HepG2 (cell line): ENCODE data around the gene THUMPD2. TPM values are rescaled to one million over a fixed set of nuclear protein-coding genes. Genes with fewer than 3 reads are reported as not detected.

Experiments used
- ATAC-seq: fragments of 200-7000 bp; cut with Tn5 transposase; 3 replicates; pipeline ENCODE4 v1.9.1; 2020; ENCODE audit warnings: mild to moderate bottlenecking, moderate library complexity
- BruUV-seq: library from RNA; stranded (reverse); fragments of 400-500 nt; replicated peaks from 2 replicates; lab custom pipeline; 2021; lab: Mats Ljungman, UMichigan
- CTCF ChIA-PET: fragments of 300-600 bp; formaldehyde crosslinking; extraction: SDS; loops from one replicate; lab custom pipeline; 2021; ENCODE audit warnings: low total read pairs, inconsistent platforms, low intra/inter-chr PET ratio; lab: Yijun Ruan, JAX
- POLR2A ChIA-PET: fragments of 350-600 bp; sonication (Branson Sonifier 250); formaldehyde crosslinking; loops from one replicate; lab custom pipeline; 2020; ENCODE audit warnings: antibody characterized with exemption, inconsistent platforms; lab: Yijun Ruan, JAX
- DNase-seq: peaks from one replicate; pipeline ENCODE4 v3.0.0-alpha.2; 2015; ENCODE audit warnings: low spot score
- FAIRE-seq: peaks from 3 replicates; lab custom pipeline; 2011; peaks lifted over from hg19 to GRCh38; lab: Jason Lieb, UNC
- H2AFZ ChIP-seq: one replicate; pipeline ENCODE4 v1.6.1; 2011; ENCODE audit warnings: low read length, inconsistent platforms
- H3K27ac ChIP-seq: fragments of 300-600 bp; 3 replicates; pipeline ENCODE4 v1.8.0; 2011; ENCODE audit warnings: mixed run types, mild to moderate bottlenecking, mixed read lengths, low read length, inconsistent platforms; ENCODE audit not compliant: insufficient read depth; ENCODE audit errors: extremely low read length
- H3K27me3 ChIP-seq, 2 experiments: fragments of 200-600 bp in 1 of 2; 2 replicates in 1 of 2; 3 replicates in 1 of 2; pipeline versions ENCODE4 v1.6.0 to v1.8.0; 2011; ENCODE audit warnings: low read length in 2 of 2, mild to moderate bottlenecking in 2 of 2, moderate library complexity in 2 of 2, inconsistent platforms in 1 of 2; ENCODE audit not compliant: insufficient read depth in 2 of 2, control insufficient read depth in 1 of 2
- H3K36me3 ChIP-seq, 2 experiments: fragments of 200-600 bp in 1 of 2; replicated peaks in 1 of 2; 2 replicates in 1 of 2; 3 replicates in 1 of 2; pipeline versions ENCODE4 v1.5.1 to v1.8.0; 2011; ENCODE audit warnings: low read length in 2 of 2, inconsistent platforms in 1 of 2; ENCODE audit not compliant: insufficient read depth in 2 of 2, control insufficient read depth in 1 of 2
- H3K4me1 ChIP-seq: 2 replicates; pipeline ENCODE4 v1.5.1; 2012; ENCODE audit warnings: low read length, inconsistent platforms; ENCODE audit not compliant: insufficient read depth
- H3K4me2 ChIP-seq: 2 replicates; pipeline ENCODE4 v1.6.0; 2011; ENCODE audit warnings: low read depth, low read length, inconsistent platforms
- H3K4me3 ChIP-seq, 3 experiments: fragments of 200-600 bp in 1 of 3; sonication (generic), shearing (Covaris generic) in 1 of 3; replicated peaks in 1 of 3; 2 replicates each; pipeline ENCODE4 v1.5.1; 2011 to 2016; ENCODE audit warnings: low read length in 3 of 3, inconsistent platforms in 2 of 3, low read depth in 2 of 3, mild to moderate bottlenecking in 2 of 3, control low read depth in 1 of 3, mixed read lengths in 1 of 3; ENCODE audit not compliant: insufficient read depth in 1 of 3
- H3K79me2 ChIP-seq: one replicate; pipeline ENCODE4 v1.6.1; 2011; ENCODE audit warnings: low read length, inconsistent platforms; ENCODE audit not compliant: insufficient read depth
- H3K9ac ChIP-seq: 2 replicates; pipeline ENCODE4 v1.6.0; 2011; ENCODE audit warnings: mild to moderate bottlenecking, low read depth, low read length, inconsistent platforms; ENCODE audit not compliant: insufficient read depth
- H3K9me3 ChIP-seq: 2 replicates; pipeline ENCODE4 v1.5.1; 2012; ENCODE audit warnings: mild to moderate bottlenecking, low read length
- H4K20me1 ChIP-seq: 2 replicates; pipeline ENCODE4 v1.6.0; 2011; ENCODE audit warnings: inconsistent platforms, mild to moderate bottlenecking, low read length, moderate library complexity; ENCODE audit not compliant: insufficient read depth
- KLF11 ChIP-seq: IDR thresholded peaks from 2 replicates; pipeline ENCODE4 v1.6.1; 2016; ENCODE audit warnings: missing compliant biosample characterization
- NFYC ChIP-seq: IDR thresholded peaks from 2 replicates; pipeline ENCODE4 v1.6.1; 2016; ENCODE audit warnings: missing genetic modification reagents, missing compliant biosample characterization
- NR0B2 ChIP-seq: sonication (generic); formaldehyde crosslinking; IDR thresholded peaks from 2 replicates; pipeline ENCODE4 v1.4.0; 2020; ENCODE audit warnings: mild to moderate bottlenecking, missing genetic modification reagents
- XBP1 ChIP-seq: sonication (generic); formaldehyde crosslinking; IDR thresholded peaks from 2 replicates; pipeline ENCODE4 v1.5.0; 2020; ENCODE audit warnings: missing genetic modification reagents
- ZNF709 ChIP-seq: sonication (generic); formaldehyde crosslinking; IDR thresholded peaks from 2 replicates; pipeline ENCODE4 v1.5.0; 2020; ENCODE audit warnings: mild to moderate bottlenecking, missing genetic modification reagents
- ZNF713 ChIP-seq: sonication (generic); formaldehyde crosslinking; IDR thresholded peaks from 2 replicates; pipeline ENCODE4 v1.4.0; 2020; ENCODE audit warnings: mild to moderate bottlenecking, missing genetic modification reagents
- ZNF782 ChIP-seq: sonication (generic); formaldehyde crosslinking; IDR thresholded peaks from 2 replicates; pipeline ENCODE4 v1.4.0; 2020; ENCODE audit warnings: missing genetic modification reagents, mild to moderate bottlenecking, borderline replicate concordance
- WGBS: methylation state at CpG from one replicate; pipeline ENCODE4 v1.1.6; 2017; ENCODE audit warnings: low lambda C conversion rate; 5-methylcytosine and 5-hydroxymethylcytosine counted together
- in situ Hi-C: cut with HindIII; loops from 2 replicates; pipeline ENCODE4 v1.10.0; 2017; ENCODE audit warnings: low pct_unique_long_range_greater_than_20kb; ENCODE audit not compliant: extremely low pct_ligation_motif_present
- intact Hi-C: fragments of 100-400 bp; cut with micrococcal nuclease; formaldehyde crosslinking; loops from one replicate; pipeline ENCODE4 v1.10.0; 2022; ENCODE audit not compliant: unreplicated experiment
- polyA plus RNA-seq, 8 experiments: library from polyadenylated mRNA; depleted of rRNA in 3 of 8; stranded (reverse) in 7 of 8; unstranded in 1 of 8; fragments of >200 nt; fragmentation: Illumina TruSeq in 4 of 8; extraction: Trizol in 4 of 8; gene quantifications; 2 replicates each; pipeline versions ENCODE4 v1.2.1 to v1.2.3, GENCODE V29; 2011 to 2016; ENCODE audit warnings: low read depth in 4 of 8, missing spikeins in 1 of 8, mixed read lengths in 1 of 8; ENCODE audit not compliant: insufficient read depth in 1 of 8
- total RNA-seq, 5 experiments: library from RNA; depleted of rRNA; stranded (reverse); fragments of >200 nt; fragmentation: Illumina TruSeq; extraction: Trizol; gene quantifications; 2 replicates each; pipeline ENCODE4 v1.2.3, GENCODE V29; 2016; ENCODE audit warnings: low read depth in 1 of 5
- TF ChIP-seq, protein P1 (sequence below): sonication (generic); formaldehyde crosslinking; IDR thresholded peaks from 2 replicates; pipeline ENCODE4 v1.5.0; 2020; ENCODE audit warnings: mild to moderate bottlenecking, missing genetic modification reagents
- TF ChIP-seq, protein P2 (sequence below): sonication (generic); formaldehyde crosslinking; IDR thresholded peaks from 2 replicates; pipeline ENCODE4 v1.4.0; 2020; ENCODE audit warnings: low read depth, missing genetic modification reagents
- TF ChIP-seq, protein P3 (sequence below): sonication (generic); formaldehyde crosslinking; IDR thresholded peaks from 2 replicates; pipeline ENCODE4 v1.8.1; 2022; ENCODE audit warnings: low read depth, mild to moderate bottlenecking, missing genetic modification reagents

Gene THUMPD2
- total and polyA plus RNA-seq, 2 of the 13 experiments (the other 11 are each of a cell fraction or from before 2014, with no cell fraction given) = 11.8 to 15.6 TPM

GRCh38 chr2:39723946-39724827 is 54.9 kb downstream of the THUMPD2 start (continued):
- TF ChIP-seq, protein P1, sequence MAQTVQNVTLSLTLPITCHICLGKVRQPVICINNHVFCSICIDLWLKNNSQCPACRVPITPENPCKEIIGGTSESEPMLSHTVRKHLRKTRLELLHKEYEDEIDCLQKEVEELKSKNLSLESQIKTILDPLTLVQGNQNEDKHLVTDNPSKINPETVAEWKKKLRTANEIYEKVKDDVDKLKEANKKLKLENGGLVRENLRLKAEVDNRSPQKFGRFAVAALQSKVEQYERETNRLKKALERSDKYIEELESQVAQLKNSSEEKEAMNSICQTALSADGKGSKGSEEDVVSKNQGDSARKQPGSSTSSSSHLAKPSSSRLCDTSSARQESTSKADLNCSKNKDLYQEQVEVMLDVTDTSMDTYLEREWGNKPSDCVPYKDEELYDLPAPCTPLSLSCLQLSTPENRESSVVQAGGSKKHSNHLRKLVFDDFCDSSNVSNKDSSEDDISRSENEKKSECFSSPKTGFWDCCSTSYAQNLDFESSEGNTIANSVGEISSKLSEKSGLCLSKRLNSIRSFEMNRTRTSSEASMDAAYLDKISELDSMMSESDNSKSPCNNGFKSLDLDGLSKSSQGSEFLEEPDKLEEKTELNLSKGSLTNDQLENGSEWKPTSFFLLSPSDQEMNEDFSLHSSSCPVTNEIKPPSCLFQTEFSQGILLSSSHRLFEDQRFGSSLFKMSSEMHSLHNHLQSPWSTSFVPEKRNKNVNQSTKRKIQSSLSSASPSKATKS (CRISPR knock-in tag) = no peak
- no peak for TF ChIP-seq ZNF713 (CRISPR knock-in tag)
- no peak for TF ChIP-seq XBP1 (CRISPR knock-in tag)

DNA sequence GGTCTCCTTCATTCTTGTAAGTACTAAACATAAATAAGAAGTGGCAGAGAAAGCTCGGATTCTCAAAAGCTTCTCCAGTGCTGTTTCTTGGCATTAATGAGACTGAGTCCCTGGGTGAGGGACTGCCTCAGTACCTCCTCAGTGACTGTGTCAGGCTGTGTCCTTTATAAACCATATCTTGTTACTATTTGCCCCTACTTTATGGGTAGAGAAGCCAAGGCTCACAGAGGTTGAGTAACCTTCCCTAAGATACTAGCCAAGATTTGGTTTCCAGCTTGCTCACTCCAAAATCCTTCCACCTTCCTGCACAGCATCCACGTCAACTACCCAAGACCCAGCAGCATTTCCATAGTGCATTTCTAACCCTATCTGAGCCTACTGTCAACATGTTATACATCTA is 55.6 kb downstream of the THUMPD2 start:
- CTCF ChIA-PET = no interaction called here
- FAIRE-seq = no peak
- TF ChIP-seq ZNF782 (CRISPR knock-in tag) (no peak), KLF11 (no peak), NFYC (CRISPR knock-in tag) (no peak), ZNF709 (CRISPR knock-in tag) (no peak), NR0B2 (CRISPR knock-in tag) (no peak)
- TF ChIP-seq, protein P2, sequence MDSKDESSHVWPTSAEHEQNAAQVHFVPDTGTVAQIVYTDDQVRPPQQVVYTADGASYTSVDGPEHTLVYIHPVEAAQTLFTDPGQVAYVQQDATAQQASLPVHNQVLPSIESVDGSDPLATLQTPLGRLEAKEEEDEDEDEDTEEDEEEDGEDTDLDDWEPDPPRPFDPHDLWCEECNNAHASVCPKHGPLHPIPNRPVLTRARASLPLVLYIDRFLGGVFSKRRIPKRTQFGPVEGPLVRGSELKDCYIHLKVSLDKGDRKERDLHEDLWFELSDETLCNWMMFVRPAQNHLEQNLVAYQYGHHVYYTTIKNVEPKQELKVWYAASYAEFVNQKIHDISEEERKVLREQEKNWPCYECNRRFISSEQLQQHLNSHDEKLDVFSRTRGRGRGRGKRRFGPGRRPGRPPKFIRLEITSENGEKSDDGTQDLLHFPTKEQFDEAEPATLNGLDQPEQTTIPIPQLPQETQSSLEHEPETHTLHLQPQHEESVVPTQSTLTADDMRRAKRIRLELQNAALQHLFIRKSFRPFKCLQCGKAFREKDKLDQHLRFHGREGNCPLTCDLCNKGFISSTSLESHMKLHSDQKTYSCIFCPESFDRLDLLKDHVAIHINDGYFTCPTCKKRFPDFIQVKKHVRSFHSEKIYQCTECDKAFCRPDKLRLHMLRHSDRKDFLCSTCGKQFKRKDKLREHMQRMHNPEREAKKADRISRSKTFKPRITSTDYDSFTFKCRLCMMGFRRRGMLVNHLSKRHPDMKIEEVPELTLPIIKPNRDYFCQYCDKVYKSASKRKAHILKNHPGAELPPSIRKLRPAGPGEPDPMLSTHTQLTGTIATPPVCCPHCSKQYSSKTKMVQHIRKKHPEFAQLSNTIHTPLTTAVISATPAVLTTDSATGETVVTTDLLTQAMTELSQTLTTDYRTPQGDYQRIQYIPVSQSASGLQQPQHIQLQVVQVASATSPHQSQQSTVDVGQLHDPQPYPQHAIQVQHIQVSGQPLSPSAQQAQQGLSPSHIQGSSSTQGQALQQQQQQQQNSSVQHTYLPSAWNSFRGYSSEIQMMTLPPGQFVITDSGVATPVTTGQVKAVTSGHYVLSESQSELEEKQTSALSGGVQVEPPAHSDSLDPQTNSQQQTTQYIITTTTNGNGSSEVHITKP (CRISPR knock-in tag) = no peak
- TF ChIP-seq, protein P3, sequence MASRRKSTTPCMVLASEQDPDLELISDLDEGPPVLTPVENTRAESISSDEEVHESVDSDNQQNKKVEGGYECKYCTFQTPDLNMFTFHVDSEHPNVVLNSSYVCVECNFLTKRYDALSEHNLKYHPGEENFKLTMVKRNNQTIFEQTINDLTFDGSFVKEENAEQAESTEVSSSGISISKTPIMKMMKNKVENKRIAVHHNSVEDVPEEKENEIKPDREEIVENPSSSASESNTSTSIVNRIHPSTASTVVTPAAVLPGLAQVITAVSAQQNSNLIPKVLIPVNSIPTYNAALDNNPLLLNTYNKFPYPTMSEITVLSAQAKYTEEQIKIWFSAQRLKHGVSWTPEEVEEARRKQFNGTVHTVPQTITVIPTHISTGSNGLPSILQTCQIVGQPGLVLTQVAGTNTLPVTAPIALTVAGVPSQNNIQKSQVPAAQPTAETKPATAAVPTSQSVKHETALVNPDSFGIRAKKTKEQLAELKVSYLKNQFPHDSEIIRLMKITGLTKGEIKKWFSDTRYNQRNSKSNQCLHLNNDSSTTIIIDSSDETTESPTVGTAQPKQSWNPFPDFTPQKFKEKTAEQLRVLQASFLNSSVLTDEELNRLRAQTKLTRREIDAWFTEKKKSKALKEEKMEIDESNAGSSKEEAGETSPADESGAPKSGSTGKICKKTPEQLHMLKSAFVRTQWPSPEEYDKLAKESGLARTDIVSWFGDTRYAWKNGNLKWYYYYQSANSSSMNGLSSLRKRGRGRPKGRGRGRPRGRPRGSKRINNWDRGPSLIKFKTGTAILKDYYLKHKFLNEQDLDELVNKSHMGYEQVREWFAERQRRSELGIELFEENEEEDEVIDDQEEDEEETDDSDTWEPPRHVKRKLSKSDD = no peak

More for the DNA sequence above, 55.6 kb downstream of the THUMPD2 start:
- Histone ChIP-seq H3K27ac (no peak overlapping the region), H3K9ac (no peak overlapping the region), H3K9me3 (no peaks in the 10 kb centered on the region), H3K4me3 (no peak overlapping the region), H3K4me1 (peaks cover 44% of the 10 kb centered on the region), H3K27me3 (peaks cover 0 to 44% of the 10 kb centered on the region in 2 experiments; a peak in 3 of 5 replicates), H3K36me3 (no peaks in the 10 kb centered on the region), H2AFZ (no peak overlapping the region), H4K20me1 (no peaks in the 10 kb centered on the region), H3K4me2 (no peak overlapping the region), H3K79me2 (no peaks in the 10 kb centered on the region)
- DNase-seq = no peak
- in situ Hi-C loops = no loop called here
- POLR2A ChIA-PET = no interaction called here
- BruUV-seq = no TSS peak
- intact Hi-C loops = no loop called here
- WGBS = 35% methylated on average over 2 of the region's 2 CpGs
- ATAC-seq = no peak
